Caco-2 (cell line): ENCODE data around the gene PDE6D. TPM values are rescaled to one million over a fixed set of nuclear protein-coding genes. Genes with fewer than 3 reads are reported as not detected.

ENCODE experiments used
- BruUV-seq: library from RNA; stranded (reverse); fragments of 400-500 nt; replicated peaks from 2 replicates; lab custom pipeline; 2021; lab: Mats Ljungman, UMichigan
- CTCF ChIA-PET: fragments of 300-600 bp; sonication (Branson Sonifier 250); formaldehyde crosslinking; loops from one replicate; lab custom pipeline; 2022; ENCODE audit warnings: antibody characterized with exemption; lab: Charles Lee
- POLR2A ChIA-PET: fragments of 300-600 bp; sonication (Branson Sonifier 250); formaldehyde crosslinking; loops from one replicate; lab custom pipeline; 2022; ENCODE audit warnings: antibody characterized with exemption; lab: Charles Lee
- DNase-seq, 2 experiments: peaks; one replicate each; pipeline versions ENCODE4 v3.0.0 to v3.0.0-alpha.2; 2020 to 2022
- H3K27me3 ChIP-seq: replicated peaks from 2 replicates; pipeline ENCODE4 v1.6.0; 2011; ENCODE audit warnings: low read length; ENCODE audit not compliant: control insufficient read depth, insufficient read depth
- H3K36me3 ChIP-seq: 2 replicates; pipeline ENCODE4 v1.5.1; 2011; ENCODE audit warnings: low read length; ENCODE audit not compliant: control insufficient read depth, insufficient read depth
- H3K4me1 ChIP-seq: fragments of 250-450 bp; sonication (Bioruptor Pico); 2 replicates; pipeline ENCODE4 v1.5.1; 2020; ENCODE audit warnings: mild to moderate bottlenecking
- H3K4me3 ChIP-seq: 2 replicates; pipeline ENCODE4 v1.5.1; 2011; ENCODE audit warnings: low read depth, mild to moderate bottlenecking, control low read depth, low read length
- H3K9me3 ChIP-seq: fragments of 250-450 bp; sonication (Bioruptor Pico); 2 replicates; pipeline ENCODE4 v1.5.1; 2020; ENCODE audit warnings: mild to moderate bottlenecking, moderate library complexity
- H3K27ac Mint-ChIP-seq: one replicate; pipeline ENCODE4 v1.8.0; 2022; ENCODE audit warnings: mixed read lengths; ENCODE audit not compliant: unreplicated experiment
- H3K27me3 Mint-ChIP-seq: one replicate; pipeline ENCODE4 v1.8.0; 2022; ENCODE audit warnings: mixed read lengths; ENCODE audit not compliant: insufficient read depth, unreplicated experiment
- H3K36me3 Mint-ChIP-seq: one replicate; pipeline ENCODE4 v1.8.0; 2022; ENCODE audit warnings: mild to moderate bottlenecking, mixed read lengths; ENCODE audit not compliant: insufficient read depth, unreplicated experiment
- H3K4me1 Mint-ChIP-seq: one replicate; pipeline ENCODE4 v1.8.0; 2022; ENCODE audit warnings: low read depth, mixed read lengths; ENCODE audit not compliant: unreplicated experiment
- H3K4me3 Mint-ChIP-seq: one replicate; pipeline ENCODE4 v1.8.0; 2022; ENCODE audit warnings: mild to moderate bottlenecking, moderate library complexity, mixed read lengths; ENCODE audit not compliant: unreplicated experiment
- H3K9me3 Mint-ChIP-seq: one replicate; pipeline ENCODE4 v1.8.0; 2022; ENCODE audit warnings: mixed read lengths; ENCODE audit not compliant: unreplicated experiment
- CTCF ChIP-seq, 2 experiments: fragments of 200-600 bp in 1 of 2; IDR thresholded peaks; 1 replicate in 1 of 2; 2 replicates in 1 of 2; pipeline versions ENCODE4 v1.5.1 to v1.8.0; 2011 to 2022; ENCODE audit warnings: antibody characterized with exemption in 1 of 2, control low read depth in 1 of 2, inconsistent platforms in 1 of 2, low read depth in 1 of 2, low read length in 1 of 2, mild to moderate bottlenecking in 1 of 2, moderate library complexity in 1 of 2; ENCODE audit not compliant: insufficient read depth in 1 of 2, severe bottlenecking in 1 of 2, unreplicated experiment in 1 of 2
- intact Hi-C: fragments of 100-400 bp; cut with micrococcal nuclease; formaldehyde crosslinking; loops from one replicate; pipeline ENCODE4 v1.10.0; 2022; ENCODE audit not compliant: unreplicated experiment
- total RNA-seq: library from RNA; stranded (reverse); gene quantifications from 2 replicates; pipeline ENCODE4 v1.2.3, GENCODE V29; 2022

Gene PDE6D
- total RNA-seq, 1 experiment from 2014 or later = 9.1 TPM

- intact Hi-C loops = loop anchor here (10.0 kb wide), 1 partner anchor 71 kb away; no protein-coding TSS in a partner anchor
Observed at GRCh38 chr2:231785413-231785812, 4.3 kb upstream of the PDE6D start.

GRCh38 chr2:231781798-231782726 is 980 bp upstream of the PDE6D start:
- H3K27ac Mint-ChIP-seq = peak overlapping the region; percentile 53
- no peaks in the 10 kb centered on the region for H3K27me3 Mint-ChIP-seq

More at GRCh38 chr2:231785413-231785812, 4.3 kb upstream of the PDE6D start:
- H3K36me3 ChIP-seq = no peaks in the 10 kb centered on the region
- no peaks in the 10 kb centered on the region for H3K4me1 ChIP-seq
- Mint-ChIP-seq H3K27me3 (no peaks in the 10 kb centered on the region), H3K36me3 (peaks cover 34% of the 10 kb centered on the region), H3K27ac (peak overlapping the region; percentile 79), H3K4me1 (peaks cover 15% of the 10 kb centered on the region), H3K9me3 (no peaks in the 10 kb centered on the region), H3K4me3 (peak overlapping the region; percentile 85)
- ChIA-PET CTCF (no interaction called here), POLR2A (no interaction called here)
- BruUV-seq = no TSS peak
- peak overlapping the region; percentile 46 for H3K4me3 ChIP-seq
- no peaks in the 10 kb centered on the region for H3K9me3 ChIP-seq
- DNase-seq = no peak
- H3K27me3 ChIP-seq = no peaks in the 10 kb centered on the region
- no peak for TF ChIP-seq CTCF (IDR thresholded peaks at IDR 0.05; ENCODE audit: insufficient read depth in 1 of 2, low read depth in 1 of 2, low read length in 1 of 2, severe bottlenecking in 1 of 2, unreplicated experiment in 1 of 2)

More at GRCh38 chr2:231781798-231782726, 980 bp upstream of the PDE6D start:
- DNase-seq = peak in 1 of 2 experiments; percentile 1
- Histone ChIP-seq H3K27me3 (no peaks in the 10 kb centered on the region), H3K9me3 (no peaks in the 10 kb centered on the region), H3K36me3 (no peaks in the 10 kb centered on the region), H3K4me1 (no peaks in the 10 kb centered on the region), H3K4me3 (peak overlapping the region; percentile 76)
- Mint-ChIP-seq H3K9me3 (no peaks in the 10 kb centered on the region), H3K36me3 (peaks cover 18% of the 10 kb centered on the region), H3K4me1 (peaks cover 8% of the 10 kb centered on the region), H3K4me3 (peak overlapping the region; percentile 92)
- TF ChIP-seq CTCF (IDR thresholded peaks at IDR 0.05; ENCODE audit: insufficient read depth in 1 of 2, low read depth in 1 of 2, low read length in 1 of 2, severe bottlenecking in 1 of 2, unreplicated experiment in 1 of 2) = no peak
- intact Hi-C loops = loop anchor here (5.0 to 10.0 kb wide), 3 partner anchors 67 to 170 kb away; no protein-coding TSS in a partner anchor
- BruUV-seq = no TSS peak
- ChIA-PET POLR2A (no interaction called here), CTCF (no interaction called here)
